Endometrial microvascular endothelial cells (primary cell): ENCODE results near the gene PDGFA. TPM values are rescaled to one million over a fixed set of nuclear protein-coding genes. Genes with fewer than 3 reads are reported as not detected.

ENCODE experiments used
- in situ Hi-C: cut with HindIII; loops from 2 replicates; pipeline ENCODE4 v1.10.0; 2017; ENCODE audit warnings: low sequenced_read_pairs, low pct_unique_long_range_greater_than_20kb; ENCODE audit errors: inconsistent ontology term
- total RNA-seq: library from RNA; depleted of rRNA; stranded (reverse); fragments of >200 nt; gene quantifications from one replicate; pipeline ENCODE4 v1.2.3, GENCODE V29; 2015; ENCODE audit errors: inconsistent ontology term

PDGFA gene
- total RNA-seq, 1 donor from 2014 or later = 81.8 TPM

DNA sequence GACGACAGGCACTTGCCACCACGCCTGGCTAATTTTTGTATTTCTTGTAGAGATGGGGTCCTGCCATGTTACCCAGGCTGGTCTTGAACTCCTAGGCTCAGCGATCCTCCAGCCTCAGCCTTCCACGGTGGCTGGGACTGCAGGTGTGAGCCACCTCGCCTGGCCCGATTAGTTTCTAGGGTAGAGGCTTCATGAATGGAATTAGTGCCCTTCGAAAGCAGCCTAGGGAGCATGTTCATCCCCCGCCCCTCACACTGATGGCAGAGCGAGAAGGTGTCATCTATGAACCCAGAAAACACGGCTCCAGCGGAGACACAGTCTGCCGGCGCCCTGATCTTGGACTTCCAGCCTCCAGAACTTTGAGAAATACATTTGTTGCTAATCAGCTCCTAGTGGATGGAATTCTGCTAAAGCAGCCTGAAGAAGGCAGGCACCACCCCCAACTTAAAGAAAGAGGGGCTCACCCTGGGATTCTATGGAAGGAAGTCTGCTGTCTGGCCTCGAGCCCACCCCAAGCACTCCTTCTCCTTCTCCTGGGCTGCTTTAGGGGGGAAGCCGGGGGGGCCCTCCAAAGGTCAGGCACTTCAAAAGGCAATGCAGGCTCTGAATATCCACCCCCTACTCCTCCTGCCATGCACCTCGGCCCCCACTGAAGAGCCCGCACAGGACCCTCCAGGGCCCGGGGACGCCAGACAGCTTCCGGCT, 10.1 kb downstream of the PDGFA start:
- in situ Hi-C loops = no loop called here

DNA sequence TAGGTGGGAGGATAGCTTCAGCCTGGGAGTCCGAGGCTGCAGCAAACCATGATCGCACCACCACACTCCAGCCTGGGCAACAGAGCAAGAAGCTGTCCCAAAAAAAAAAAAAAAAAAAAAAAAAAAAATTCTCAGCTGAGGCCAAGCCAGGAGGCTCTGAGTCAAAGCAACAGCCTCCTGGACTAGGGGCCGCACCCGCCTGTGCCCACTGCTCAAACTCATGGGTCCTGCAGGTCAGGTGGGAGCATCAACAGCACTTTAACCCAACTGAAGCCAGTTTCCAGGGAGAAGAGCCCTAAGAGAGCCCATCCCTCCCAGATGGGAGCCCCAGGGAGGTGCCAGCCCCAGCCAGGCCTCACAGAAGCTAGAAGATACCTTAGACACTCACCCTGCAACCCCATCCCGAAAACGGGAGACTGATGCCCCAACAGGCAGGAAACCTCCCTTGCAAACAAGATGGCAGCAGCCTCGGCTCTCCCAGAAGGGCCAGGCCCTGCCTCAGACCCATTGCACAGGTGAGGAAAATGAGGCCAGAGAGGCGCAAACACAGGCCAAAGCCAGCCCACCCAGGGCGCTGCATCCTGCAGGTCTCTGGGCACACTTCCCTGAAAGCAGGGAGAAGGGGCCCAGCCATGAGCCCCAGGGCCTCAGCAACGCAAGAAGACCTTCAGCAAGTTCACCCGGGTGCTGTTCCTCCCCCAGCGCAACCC, 11.0 kb downstream of the PDGFA start:
- in situ Hi-C loops = no loop called here

DNA sequence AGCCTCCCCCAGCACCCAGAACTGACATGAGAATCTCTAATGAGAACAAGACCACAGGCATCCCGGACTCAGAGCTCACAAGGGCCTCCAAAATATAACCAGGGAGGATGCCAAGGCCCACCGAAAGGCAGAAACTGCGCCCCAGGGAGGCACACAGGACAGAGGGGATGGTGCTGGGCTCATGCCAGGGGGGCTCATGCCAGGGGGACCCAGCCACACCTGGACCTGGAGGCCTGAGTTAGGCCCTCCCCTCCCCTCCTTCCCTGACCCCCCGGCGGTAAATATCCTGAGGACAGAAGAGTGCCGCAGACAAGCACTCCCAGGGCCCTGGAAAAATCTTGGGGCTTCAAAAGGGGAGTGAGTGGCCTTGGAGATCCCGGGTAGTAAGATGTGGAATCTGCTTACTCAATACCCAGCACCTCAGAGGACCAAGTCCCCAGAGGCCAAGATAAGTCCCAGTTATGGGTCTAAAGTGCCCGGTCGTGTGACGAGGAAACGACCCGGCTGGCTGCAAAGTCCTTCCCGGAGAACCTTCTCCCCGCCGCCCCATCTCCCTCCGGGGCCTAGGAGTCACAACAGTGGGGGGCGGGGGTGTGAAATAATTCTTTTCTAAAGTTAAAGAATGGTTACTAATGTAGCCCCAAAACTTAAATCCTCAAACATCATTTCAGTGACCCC, 11.9 kb downstream of the PDGFA start:
- in situ Hi-C loops = no loop called here

DNA sequence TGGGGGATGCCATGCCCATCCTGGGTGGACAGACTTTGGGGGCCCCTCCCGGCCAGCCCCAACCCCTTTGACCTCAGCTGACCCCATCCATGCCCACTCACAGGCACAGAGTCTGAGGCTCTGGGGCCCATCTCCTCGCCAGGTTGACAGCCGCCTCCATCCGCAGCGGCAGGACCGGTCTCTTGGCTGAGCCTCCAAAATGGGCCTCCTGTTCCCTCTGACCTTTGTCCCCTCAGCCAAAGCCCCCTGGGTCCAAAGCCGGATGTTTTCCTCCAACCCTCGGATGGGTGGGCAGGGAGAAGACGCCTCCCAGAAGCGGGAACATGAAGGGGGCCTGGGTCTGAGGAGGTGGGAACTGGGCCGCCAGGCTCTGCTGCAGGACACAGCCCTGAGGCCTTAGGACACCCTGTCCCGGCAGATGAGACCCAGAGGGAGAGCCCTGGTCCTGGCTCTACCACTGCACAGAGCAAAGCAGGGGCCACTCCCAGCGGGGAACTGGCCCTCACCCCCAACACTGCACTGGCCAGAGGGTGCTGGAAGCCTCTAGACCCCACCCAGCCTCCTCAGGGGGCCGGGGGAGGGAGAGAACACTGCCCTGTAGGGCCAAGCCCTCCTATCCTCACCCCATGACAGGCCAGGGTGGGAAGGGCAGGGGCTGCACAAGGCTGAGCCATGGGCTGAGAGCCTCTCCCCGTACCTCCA, 12.6 kb downstream of the PDGFA start:
- in situ Hi-C loops = no loop called here

DNA sequence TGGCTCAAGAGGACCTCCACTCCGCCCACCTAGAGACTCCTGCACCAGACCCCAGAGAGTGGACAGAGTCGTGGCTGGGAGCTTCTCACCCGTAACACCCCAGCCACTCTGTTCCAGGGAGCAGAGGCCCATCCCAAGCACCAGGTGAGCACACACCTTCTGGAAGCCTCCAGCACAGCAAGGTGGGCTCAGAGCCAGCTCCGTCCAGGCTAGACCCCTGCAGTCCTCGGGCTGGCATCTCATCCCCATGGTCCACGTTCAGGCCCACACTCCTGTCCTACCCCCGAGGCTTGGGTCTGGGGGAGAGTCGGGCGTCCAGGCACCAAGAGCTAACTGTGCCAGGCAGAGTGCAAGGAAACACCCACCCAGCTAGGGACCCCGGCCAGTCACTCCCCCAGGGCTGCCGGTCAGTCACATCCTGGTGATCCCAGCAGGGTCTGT, 13.2 kb downstream of the PDGFA start:
- in situ Hi-C loops = no loop called here

DNA sequence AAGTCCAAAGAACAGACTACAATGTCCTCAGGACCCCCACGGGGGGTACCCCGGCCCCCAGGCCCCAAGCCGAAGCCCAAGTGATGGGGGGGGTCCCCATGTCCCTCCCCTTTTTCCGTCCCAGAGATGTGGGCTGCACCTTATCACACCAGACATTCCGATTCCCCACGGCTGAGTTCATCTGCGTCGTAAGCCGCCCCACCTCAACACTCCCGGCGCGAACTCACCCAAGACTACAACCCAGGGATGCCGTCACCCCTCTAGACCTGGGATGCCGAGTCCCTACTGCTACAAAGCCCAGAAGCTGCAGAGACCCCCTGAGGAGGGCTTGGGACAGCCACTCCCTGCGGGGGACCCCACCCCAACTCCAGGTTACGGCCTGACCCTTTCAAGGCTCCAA, 14.5 kb downstream of the PDGFA start:
- in situ Hi-C loops = no loop called here

DNA sequence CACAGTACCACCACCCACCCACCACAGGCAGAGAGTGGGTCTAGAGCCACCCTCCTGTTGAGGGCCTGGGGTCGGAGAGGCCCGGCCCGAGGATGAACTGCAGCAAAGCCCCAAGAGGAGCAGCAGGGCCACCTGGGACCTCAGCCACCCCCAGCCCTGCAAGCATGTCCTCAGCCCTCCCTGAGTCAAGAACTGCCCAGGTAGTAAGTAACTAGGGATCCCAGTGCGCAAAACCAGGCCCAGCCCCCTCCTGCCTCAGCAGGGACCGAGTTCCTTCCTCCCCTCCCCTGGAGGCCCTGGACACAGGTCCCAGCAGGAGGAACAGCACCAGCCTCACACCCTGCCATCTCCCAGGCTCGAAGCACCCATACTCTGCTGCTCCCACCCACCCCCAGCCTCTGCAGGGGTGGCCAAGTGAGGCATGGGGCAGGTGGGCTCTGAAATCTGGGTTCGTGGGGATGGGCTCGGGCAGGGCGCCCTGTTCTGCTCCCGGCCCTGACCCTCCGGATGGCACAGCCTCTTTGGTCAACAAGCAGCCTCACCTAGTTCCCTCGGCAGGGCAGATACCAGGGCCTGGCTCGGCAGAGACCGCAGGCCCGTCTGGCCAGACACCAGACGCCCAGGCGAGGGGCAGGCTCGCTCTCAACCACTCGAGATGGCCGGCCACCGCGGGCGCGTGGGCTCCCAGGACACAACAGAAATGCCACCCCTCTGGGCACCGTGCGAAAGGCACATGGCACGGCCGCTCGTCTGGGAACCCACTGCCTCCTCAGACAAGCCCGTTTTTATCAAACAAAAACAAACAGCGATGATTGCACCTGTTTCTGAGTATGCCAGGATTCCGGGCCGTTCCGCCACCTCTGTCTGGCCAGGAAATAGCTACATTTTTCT, 15.2 kb downstream of the PDGFA start:
- in situ Hi-C loops = no loop called here

DNA sequence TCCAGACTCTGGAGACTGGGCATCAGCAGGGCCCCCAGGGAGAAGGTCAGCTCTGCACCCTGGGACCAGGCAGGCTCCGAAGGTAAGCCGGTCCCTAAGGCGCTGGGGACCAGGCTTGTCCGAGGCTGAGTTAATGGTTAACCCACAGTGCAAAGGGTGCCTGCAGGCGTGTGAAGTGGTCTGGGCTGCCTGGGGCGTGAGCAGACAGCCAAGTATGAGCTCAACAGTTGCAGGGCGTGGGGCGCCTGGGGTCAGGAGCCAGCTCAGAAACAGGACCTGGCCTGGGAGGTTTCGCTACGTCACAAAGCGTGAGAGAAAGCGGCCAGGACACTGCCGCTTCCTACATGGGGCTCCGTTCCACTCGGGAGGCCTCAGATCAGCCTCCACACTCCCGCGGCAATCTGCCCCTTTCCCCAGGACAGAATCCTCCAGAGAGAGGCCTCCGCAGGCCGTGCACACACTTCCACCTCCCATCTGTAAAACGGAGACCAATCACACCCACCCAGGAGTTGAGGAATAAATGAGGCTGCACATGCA, 16.0 kb downstream of the PDGFA start:
- in situ Hi-C loops = no loop called here

DNA sequence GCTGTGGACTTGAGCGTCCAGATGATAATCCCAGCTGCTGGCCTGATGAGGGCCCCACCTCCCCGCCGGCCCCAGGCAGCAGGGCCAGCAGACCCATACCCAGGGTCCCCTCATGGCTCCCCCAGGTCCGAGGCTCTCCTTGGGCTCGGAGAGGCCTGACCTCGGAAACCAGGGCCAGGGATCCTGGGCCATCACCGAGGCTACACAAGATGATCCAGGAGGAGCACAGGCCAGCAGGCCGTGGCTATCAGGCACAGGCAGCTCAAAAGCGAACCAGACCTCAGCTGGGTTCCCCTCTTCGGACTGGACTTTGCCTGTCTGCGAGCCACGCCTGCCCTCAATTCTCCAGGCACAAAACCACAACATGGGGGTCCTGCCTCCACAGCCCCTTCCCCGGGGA, 17.4 kb downstream of the PDGFA start:
- in situ Hi-C loops = no loop called here

DNA sequence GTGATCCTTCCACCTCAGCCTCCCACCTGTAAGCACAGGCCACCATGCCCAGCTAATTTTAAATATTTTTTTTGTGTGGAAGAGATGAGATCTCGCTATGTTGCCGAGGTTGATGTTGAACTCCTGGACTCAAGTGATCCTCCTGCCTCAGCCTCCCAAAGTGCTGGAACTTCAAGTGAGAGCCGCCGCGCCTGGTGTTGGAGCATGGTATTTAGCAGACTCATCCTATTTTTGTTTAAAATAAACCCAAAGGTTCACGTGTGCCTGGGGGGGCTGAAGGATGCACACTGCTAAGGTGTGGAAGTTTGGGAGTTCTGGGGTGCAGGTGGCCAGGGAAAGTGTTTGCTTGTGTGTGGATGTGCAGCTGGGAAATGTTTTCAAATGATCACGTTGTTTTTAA, 18.1 kb downstream of the PDGFA start:
- in situ Hi-C loops = no loop called here

DNA sequence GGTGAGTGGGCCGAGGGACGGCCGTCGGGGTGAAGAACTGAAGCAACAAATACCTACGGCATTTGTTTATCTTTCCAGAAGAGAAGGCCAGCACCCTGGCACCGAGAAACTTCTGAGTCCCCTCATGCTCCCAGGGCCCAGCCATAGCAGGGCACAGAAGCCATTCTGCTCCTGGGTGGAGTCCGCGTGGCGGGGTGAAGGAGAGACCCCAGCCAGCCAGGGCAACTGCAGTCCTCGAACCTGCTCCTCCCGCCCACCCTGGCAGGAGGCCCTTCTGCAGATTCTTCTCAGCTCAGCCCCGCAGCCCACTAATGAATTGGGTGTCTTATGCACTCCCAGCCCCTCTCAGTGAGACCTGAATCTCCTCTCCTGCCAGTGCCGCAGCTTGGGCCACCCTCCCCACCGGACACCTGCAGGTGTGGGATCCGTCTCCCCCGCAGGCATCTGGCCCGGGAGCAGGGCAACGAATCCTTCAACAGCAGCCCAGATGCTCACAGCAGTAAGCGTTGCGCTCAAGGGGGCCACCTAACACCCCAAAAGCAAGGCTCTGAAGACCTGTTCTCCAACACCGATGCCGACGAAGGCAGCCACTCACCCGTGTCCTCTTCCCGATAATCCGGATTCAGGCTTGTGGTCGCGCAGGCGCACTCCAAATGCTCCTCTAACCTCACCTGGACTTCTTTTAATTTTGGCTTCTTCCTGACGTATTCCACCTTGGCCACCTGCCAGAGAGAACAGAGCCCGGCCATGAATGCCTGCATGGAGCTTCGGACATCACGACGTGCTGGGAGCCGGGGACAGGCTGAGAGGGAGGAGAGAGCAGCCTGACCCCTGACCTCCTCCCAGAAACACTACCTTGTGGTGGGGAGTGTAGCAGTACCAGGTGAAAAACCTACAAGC, 18.9 kb downstream of the PDGFA start:
- in situ Hi-C loops = no loop called here

DNA sequence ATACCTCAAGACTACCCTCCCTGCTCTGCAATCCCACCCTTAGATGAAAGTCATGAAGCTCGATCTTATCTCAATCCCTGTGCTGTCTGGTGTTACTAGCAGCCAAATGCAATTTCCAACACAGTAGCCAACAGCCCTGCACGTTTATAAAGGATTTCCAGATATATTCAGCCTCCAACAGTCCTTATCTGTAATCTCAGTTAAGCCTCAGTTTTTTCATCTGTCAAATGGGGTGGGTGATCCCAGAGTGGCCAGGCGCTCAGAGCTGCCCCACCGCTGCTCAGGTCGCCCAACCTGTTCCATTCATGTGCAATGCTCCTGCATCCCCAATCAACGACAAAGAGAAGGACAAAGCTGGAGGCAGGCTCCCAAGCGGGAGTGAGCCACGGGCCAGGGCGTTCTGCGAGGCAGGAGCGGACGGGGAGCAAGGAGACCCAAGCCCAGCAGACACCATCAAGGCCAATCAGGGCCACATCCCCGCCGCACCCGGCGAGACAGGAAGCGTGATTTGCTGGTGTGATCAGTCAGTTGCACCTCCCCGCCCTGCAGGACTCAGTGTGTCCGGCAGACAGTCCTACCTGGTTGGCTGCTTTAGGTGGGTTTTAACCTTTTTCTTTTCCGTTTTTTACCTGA, 19.7 kb downstream of the PDGFA start:
- in situ Hi-C loops = no loop called here

DNA sequence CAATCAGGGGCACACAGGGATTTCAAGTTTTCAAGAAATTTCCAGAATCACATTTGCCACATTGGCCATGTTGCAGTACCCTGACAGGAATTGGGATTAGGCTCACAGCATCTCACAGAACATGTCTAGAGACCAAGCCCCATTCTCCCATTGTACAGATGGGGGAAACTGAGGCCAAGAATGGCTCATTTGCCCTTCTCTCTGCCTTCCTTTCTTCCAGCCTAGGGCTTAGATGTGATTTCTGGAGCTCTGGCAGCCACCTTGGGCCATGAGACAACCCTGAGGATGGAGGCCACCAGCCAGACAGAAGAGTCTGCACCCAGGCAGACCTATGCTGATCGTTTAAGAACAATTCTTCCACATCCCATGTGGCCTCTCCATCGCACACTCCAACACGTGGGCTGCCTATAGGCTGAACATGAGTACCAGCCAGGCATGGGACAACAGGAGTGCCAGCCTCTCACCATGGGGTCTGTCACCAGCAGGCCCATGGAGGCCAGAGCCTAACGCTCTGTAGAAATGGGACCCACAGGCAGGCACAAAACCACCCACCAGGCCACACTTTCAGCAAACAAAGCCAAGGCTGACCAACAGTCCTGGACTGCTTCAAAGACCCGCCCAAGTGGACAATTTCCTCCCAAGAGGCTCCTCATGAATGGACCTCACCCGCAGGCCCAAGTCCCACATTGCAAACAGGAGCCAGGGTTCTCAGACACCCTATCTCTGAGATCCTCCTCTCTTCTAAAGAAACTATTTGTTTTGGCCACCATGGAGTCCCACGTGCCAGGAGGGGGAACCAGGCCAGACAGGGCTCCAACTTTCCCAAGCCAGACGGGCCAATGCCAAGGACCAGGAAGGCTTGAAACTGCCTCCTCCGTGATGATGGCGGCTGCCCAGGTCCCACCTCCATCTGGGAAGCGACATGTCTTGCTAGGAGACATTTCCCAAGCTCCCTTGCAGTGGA, 20.7 kb downstream of the PDGFA start:
- in situ Hi-C loops = no loop called here

DNA sequence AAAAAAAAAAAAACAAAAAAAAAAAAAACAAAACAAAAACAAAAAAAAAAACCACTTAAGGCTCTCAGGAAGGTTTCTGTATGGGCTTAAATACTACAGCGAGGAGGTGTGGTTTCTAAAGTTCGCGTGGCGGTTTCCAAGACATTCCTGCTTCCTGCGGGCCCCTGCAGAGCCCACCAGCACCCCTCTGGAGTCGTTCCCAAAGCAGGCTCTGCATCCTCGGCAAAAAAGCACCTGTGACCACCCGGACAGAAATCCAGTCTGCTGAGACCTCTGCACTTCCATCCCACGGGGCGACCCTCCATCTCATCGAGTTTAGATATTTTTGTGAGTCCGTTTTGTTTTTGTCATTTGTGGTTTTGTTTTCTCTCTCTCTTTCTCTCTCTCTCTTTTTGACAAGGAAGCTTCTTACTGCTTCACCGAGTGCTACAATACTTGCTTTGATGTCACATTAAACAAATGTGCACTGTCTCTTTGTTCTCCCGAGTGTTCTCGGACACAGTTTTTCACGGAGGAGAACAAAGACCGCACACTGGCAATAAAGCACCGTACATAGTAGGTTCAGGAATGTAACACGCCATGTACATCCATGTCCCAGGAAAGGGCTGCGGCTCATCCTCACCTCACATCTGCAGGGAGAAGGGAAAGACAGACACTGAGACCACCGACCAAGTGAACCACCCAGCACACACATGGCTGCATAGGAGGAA, 21.5 kb downstream of the PDGFA start:
- in situ Hi-C loops = no loop called here

DNA sequence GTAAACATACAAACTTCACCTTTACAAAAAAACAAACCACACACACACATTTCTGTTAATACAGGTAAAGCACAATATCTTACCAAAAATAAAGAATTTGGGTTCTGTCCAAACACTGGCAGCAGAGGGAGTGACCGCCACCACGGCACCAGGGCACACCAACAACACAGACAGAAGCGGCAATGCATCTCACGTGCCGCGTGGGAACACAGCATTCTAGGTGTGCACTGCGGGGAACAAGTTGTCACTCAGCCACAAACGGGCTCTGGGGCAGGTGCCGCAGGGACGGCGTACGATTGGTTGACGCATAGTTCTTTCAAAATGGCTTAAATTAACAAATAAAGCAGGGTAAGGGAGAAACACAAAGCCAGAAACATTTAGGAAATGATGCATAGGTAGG, 22.3 kb downstream of the PDGFA start:
- in situ Hi-C loops = no loop called here
